NT2/D1 (cell line): ENCODE data around the gene NDUFS4.

ENCODE experiments used
- SUZ12 ChIP-seq: IDR thresholded peaks from 2 replicates; pipeline ENCODE4 v1.6.1; 2011; ENCODE audit not compliant: insufficient read length, insufficient read depth; ENCODE audit errors: extremely low read depth
- YY1 ChIP-seq: IDR thresholded peaks from 2 replicates; pipeline ENCODE4 v1.6.1; 2011; ENCODE audit not compliant: insufficient read length, insufficient read depth

- TF ChIP-seq YY1 (peak; percentile 91), SUZ12 (no peak)
Observed at GRCh38 chr5:53560506-53561191, at the start of gene NDUFS4.
